HepG2 (cell line): ENCODE results near the gene POLE4. TPM values are rescaled to one million over a fixed set of nuclear protein-coding genes. Genes with fewer than 3 reads are reported as not detected.
A peak's percentile ranks its signal among the peaks of the same experiment; 100 is the strongest.

Source experiments
- FOSL1 ChIP-seq: sonication (generic); formaldehyde crosslinking; IDR thresholded peaks from 2 replicates; pipeline ENCODE4 v1.9.0; 2021; ENCODE audit warnings: missing genetic modification reagents, borderline replicate concordance
- HOMEZ ChIP-seq: IDR thresholded peaks from 2 replicates; pipeline ENCODE4 v1.6.1; 2016; ENCODE audit warnings: low read depth
- MATR3 ChIP-seq: sonication (generic); formaldehyde crosslinking; IDR thresholded peaks from 2 replicates; pipeline ENCODE4 v1.4.0; 2020; ENCODE audit warnings: missing genetic modification reagents
- NFAT5 ChIP-seq: sonication (generic); formaldehyde crosslinking; IDR thresholded peaks from 2 replicates; pipeline ENCODE4 v1.4.0; 2020; ENCODE audit warnings: missing genetic modification reagents
- TAF1 ChIP-seq: sonication (generic); formaldehyde crosslinking; IDR thresholded peaks from 2 replicates; pipeline ENCODE4 v1.4.0; 2020; ENCODE audit warnings: missing genetic modification reagents
- WIZ ChIP-seq: sonication (generic); formaldehyde crosslinking; IDR thresholded peaks from 2 replicates; pipeline ENCODE4 v1.5.1; 2020; ENCODE audit warnings: mild to moderate bottlenecking, missing genetic modification reagents
- YEATS4 ChIP-seq: sonication (generic); formaldehyde crosslinking; IDR thresholded peaks from 2 replicates; pipeline ENCODE4 v1.4.0; 2020; ENCODE audit warnings: missing genetic modification reagents, borderline replicate concordance
- ZNF124 ChIP-seq: sonication (generic); formaldehyde crosslinking; IDR thresholded peaks from 2 replicates; pipeline ENCODE4 v1.4.0; 2020; ENCODE audit warnings: missing genetic modification reagents
- ZNF251 ChIP-seq: sonication (generic); formaldehyde crosslinking; IDR thresholded peaks from 2 replicates; pipeline ENCODE4 v1.9.0; 2021; ENCODE audit warnings: mild to moderate bottlenecking, missing genetic modification reagents
- ZNF253 ChIP-seq: sonication (generic); formaldehyde crosslinking; IDR thresholded peaks from 2 replicates; pipeline ENCODE4 v1.8.0; 2022; ENCODE audit warnings: mild to moderate bottlenecking, missing genetic modification reagents, borderline replicate concordance
- ZNF281 ChIP-seq: sonication (generic); formaldehyde crosslinking; IDR thresholded peaks from 2 replicates; pipeline ENCODE4 v1.4.0; 2020; ENCODE audit warnings: missing genetic modification reagents, borderline replicate concordance
- ZNF343 ChIP-seq: sonication (generic); formaldehyde crosslinking; IDR thresholded peaks from 2 replicates; pipeline ENCODE4 v1.4.0; 2020; ENCODE audit warnings: mild to moderate bottlenecking, missing genetic modification reagents
- ZNF484 ChIP-seq: sonication (generic); formaldehyde crosslinking; IDR thresholded peaks from 2 replicates; pipeline ENCODE4 v1.5.1; 2020; ENCODE audit warnings: mild to moderate bottlenecking, low read depth, missing genetic modification reagents, borderline replicate concordance
- ZNF577 ChIP-seq: sonication (generic); formaldehyde crosslinking; IDR thresholded peaks from 2 replicates; pipeline ENCODE4 v1.4.0; 2020; ENCODE audit warnings: mild to moderate bottlenecking, low read depth, missing genetic modification reagents, borderline replicate concordance
- ZSCAN30 ChIP-seq: sonication (generic); formaldehyde crosslinking; IDR thresholded peaks from 2 replicates; pipeline ENCODE4 v1.5.0; 2020; ENCODE audit warnings: mild to moderate bottlenecking, missing genetic modification reagents
- polyA plus RNA-seq, 8 experiments: library from polyadenylated mRNA; depleted of rRNA in 3 of 8; stranded (reverse) in 7 of 8; unstranded in 1 of 8; fragments of >200 nt; fragmentation: Illumina TruSeq in 4 of 8; extraction: Trizol in 4 of 8; gene quantifications; 2 replicates each; pipeline versions ENCODE4 v1.2.1 to v1.2.3, GENCODE V29; 2011 to 2016; ENCODE audit warnings: low read depth in 4 of 8, missing spikeins in 1 of 8, mixed read lengths in 1 of 8; ENCODE audit not compliant: insufficient read depth in 1 of 8
- total RNA-seq, 5 experiments: library from RNA; depleted of rRNA; stranded (reverse); fragments of >200 nt; fragmentation: Illumina TruSeq; extraction: Trizol; gene quantifications; 2 replicates each; pipeline ENCODE4 v1.2.3, GENCODE V29; 2016; ENCODE audit warnings: low read depth in 1 of 5
- TF ChIP-seq, protein P1 (sequence below): sonication (generic); formaldehyde crosslinking; IDR thresholded peaks from 2 replicates; pipeline ENCODE4 v1.4.0; 2020; ENCODE audit warnings: mild to moderate bottlenecking, missing genetic modification reagents

The POLE4 gene
- total and polyA plus RNA-seq, 2 of the 13 experiments (the other 11 are each of a cell fraction or from before 2014, with no cell fraction given): 106 to 116 TPM

DNA sequence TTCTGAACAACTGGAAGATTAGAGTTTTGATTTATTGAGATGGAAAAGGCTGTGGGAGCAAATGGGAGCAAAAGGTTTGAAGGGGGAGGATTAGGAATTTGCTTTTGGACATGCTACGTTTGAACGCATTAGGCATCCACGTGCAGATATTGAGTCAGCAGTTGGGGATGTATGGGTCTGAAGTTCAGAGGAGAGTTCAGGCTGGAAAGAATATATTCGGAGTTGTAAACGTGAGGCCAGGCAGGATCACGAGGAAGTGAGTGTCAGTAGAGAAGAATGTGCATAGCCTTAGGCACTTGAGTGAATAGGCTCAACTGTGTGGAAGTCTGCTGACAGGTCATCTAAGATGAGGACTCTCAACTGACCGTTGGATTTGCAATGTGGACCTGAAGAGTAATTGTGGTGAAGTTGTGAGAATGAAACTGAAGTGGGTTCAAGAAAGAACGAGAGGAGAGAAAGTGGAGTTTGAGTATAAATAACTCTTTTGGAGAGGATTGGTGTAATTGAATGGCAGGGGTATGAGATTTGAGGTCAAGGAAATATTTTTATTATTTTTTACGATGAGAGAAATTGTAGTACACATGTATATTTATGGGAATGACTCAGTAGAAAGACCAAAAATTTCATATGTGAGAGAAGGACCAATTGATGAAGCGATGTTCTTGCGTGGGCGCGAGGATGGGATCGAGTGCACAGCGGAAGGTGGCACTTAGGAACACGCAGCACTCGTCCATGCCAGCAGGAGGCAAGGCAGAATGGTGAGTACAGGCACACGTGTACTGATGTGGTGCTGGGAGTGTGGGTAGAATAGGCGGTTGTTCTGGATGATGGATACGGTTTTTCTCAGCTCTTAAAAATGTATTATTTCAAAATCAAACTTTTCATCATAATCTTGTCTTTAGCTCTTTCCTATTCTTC lies 40.5 kb upstream of the POLE4 start (continued):
- no peak for TF ChIP-seq ZSCAN30
- TF ChIP-seq ZNF124 (CRISPR knock-in tag): peak; percentile 100
- TF ChIP-seq MATR3 (CRISPR knock-in tag): no peak
- TF ChIP-seq, protein P1, sequence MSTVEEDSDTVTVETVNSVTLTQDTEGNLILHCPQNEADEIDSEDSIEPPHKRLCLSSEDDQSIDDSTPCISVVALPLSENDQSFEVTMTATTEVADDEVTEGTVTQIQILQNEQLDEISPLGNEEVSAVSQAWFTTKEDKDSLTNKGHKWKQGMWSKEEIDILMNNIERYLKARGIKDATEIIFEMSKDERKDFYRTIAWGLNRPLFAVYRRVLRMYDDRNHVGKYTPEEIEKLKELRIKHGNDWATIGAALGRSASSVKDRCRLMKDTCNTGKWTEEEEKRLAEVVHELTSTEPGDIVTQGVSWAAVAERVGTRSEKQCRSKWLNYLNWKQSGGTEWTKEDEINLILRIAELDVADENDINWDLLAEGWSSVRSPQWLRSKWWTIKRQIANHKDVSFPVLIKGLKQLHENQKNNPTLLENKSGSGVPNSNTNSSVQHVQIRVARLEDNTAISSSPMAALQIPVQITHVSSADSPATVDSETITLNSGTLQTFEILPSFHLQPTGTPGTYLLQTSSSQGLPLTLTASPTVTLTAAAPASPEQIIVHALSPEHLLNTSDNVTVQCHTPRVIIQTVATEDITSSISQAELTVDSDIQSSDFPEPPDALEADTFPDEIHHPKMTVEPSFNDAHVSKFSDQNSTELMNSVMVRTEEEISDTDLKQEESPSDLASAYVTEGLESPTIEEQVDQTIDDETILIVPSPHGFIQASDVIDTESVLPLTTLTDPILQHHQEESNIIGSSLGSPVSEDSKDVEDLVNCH (CRISPR knock-in tag): no peak
- 0 out of 2 replicates have a peak, but pooled peaks have one; percentile 33 for TF ChIP-seq ZNF281 (CRISPR knock-in tag)
- 0 out of 2 replicates have a peak, but pooled peaks have one; percentile 42 for TF ChIP-seq ZNF343 (CRISPR knock-in tag)
- no peak for TF ChIP-seq NFAT5 (CRISPR knock-in tag)
- no peak for TF ChIP-seq ZNF484 (CRISPR knock-in tag)
- TF ChIP-seq ZNF251: no peak
- TF ChIP-seq ZNF253 (CRISPR knock-in tag): no peak
- peak; percentile 20; the same call in 1 of the 2 replicates for TF ChIP-seq FOSL1 (CRISPR knock-in tag)
- TF ChIP-seq YEATS4 (CRISPR knock-in tag): peak; percentile 58; the same call in 1 of the 2 replicates
- no peak for TF ChIP-seq TAF1 (CRISPR knock-in tag)
- TF ChIP-seq ZNF577 (CRISPR knock-in tag): no peak
- peak; percentile 89 for TF ChIP-seq HOMEZ (CRISPR knock-in tag)
- 0 out of 2 replicates have a peak, but pooled peaks have one; percentile 33 for TF ChIP-seq WIZ (CRISPR knock-in tag)
